Erythroblast (primary cell): ENCODE data around the gene IFT81.

Experiments
- GATA1 ChIP-seq: IDR thresholded peaks from 2 replicates; pipeline ENCODE4 v1.6.1; 2011; ENCODE audit warnings: low read depth, mild to moderate bottlenecking, control low read depth, low read length, moderate library complexity
- POLR2A ChIP-seq: IDR thresholded peaks from 2 replicates; pipeline ENCODE4 v1.6.1; 2011; ENCODE audit warnings: mild to moderate bottlenecking, low read length

- TF ChIP-seq POLR2A: no peak
- no peak for TF ChIP-seq GATA1
These were observed 10.7 kb downstream of the IFT81 start for GRCh38 chr12:110134691-110135411.
